HG03520 (cell line): ENCODE results near the gene GTF2H3.

Experiments
- ATAC-seq: cut with Tn5 transposase; IDR thresholded peaks from one replicate; pipeline ENCODE4 v1.9.1; 2021; ENCODE audit warnings: mild to moderate bottlenecking, moderate library complexity; ENCODE audit not compliant: unreplicated experiment

GTF2H3 gene

GRCh38 chr12:123643911-123644310, 10.3 kb downstream of the GTF2H3 start:
- no peak for ATAC-seq

DNA sequence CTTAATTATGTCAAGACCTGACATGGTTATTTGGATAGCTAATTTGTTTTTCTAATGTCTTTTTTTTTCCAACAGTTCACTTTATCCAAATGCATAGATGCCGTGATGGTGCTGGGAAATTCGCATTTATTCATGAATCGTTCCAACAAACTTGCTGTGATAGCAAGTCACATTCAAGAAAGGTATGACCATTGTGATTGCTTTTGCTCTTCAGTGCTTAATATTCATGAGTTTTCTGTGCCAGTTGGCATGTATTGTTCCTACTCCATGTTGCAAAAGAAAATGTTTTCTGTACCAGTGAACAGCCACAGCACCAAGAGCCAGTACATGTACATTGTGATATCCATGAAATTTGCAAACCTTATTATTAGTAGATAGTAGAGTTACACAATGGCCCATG, 11.8 kb downstream of the GTF2H3 start:
- no peak for ATAC-seq

DNA sequence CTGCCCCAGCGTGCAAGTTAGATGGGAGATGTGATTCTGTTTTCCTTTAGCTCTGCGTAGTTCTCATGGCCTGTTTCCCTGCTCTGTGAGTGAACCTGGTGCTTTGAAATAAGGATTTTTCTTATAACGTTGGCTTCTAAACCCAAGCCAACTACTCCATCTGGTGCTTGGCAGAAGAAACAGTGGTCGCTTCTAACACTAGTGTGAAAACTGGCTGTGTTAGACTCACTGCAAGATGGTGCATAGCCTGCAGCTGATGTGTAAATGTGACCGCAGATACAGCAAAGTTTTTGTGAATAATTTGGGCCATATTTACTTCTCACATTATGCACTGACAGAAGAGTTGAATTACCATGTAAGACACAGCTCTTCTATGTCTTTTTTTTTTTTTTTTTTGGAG, 12.2 kb downstream of the GTF2H3 start:
- no peak for ATAC-seq

DNA sequence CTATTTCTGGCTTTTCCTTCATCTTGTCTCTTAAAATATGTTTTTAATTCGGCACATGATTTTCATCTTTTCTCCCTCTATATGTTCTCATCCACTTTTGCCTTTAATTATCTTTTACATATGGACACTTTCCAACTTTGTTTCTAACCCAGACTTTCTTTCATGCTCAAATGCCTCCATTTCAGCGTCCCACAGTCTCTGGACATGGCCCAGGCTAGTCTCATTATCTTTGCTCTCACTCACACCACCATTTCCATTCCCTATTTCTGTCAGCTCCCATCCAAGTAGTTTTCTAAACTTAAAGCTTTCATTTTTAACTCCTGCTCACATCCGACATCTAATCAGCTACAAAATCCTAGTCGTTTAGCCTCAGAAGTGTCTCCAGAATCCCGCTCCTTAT, 14.8 kb downstream of the GTF2H3 start:
- no peak for ATAC-seq

DNA sequence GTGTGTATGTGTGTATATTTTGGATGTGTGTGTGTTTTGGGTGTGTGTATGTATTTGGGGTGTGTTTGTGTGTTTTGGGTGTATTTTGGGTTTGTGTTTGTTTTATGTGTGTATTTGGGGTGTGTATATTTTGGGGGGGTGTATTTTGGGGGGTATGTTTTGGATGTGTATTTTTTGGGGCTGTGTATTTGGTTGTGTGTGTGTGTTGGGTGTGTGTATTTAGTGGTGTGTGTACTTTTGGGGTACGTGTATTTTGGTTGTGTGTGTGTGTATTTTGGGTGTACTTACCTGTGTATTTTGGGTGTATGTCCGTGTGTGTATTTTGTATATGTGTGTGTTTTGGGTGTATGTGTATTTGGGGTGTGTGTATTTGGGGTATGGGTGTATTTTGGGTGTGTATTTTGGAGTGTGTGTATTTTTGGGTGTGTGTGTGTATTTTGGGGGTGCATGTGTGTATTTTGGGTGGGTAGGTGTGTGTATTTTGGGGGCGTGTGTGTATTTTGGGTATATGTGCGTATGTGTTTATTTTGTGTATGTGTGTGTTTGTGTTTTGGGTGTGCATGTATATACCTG, 20.6 kb downstream of the GTF2H3 start:
- no peak for ATAC-seq

GRCh38 chr12:123655420-123655819, 21.8 kb downstream of the GTF2H3 start:
- ATAC-seq: peak; percentile 91

DNA sequence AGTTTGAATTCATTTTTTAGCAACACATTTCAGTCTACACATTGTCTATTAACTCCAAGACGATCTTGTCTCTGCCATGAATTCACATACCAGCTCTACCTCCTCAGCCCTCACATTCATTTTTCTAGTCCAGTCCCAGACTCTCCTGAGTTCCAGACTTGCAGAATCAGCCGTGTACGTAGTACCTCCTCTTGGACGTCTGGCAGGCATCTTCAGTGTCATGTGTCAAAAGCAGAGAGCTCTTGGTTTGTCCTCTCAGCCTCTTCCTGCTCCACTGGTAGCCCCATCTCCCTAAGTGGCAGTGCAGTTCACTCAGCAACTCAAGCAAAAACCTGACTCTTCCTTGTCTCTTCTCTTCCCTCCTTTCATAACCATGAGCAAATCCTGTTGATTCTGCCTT, 22.8 kb downstream of the GTF2H3 start:
- ATAC-seq: no peak

DNA sequence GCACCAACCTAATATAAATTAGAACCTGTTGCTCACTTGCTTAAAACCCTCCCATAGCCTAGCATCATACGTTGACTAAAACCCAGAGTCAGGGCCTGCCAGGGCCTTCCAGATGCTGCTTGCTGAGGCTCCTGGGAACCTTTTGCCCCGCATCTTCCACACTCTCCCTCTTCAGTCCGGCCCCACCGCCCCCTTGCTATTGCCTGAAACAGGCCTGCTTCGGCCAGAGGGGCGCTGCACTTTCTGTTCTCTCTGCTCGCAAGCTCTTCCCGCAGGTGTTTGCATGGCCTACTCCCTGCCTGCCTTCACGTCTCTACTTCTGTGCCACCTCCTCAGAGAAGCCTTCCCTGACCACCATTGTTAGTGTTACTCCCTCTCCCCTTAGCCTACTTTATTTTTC, 23.6 kb downstream of the GTF2H3 start:
- ATAC-seq: no peak

GRCh38 chr12:123659996-123660727, 26.5 kb downstream of the GTF2H3 start:
- ATAC-seq: no peak

GRCh38 chr12:123667771-123668170, 34.1 kb downstream of the GTF2H3 start:
- no peak for ATAC-seq

- peak; percentile 98 for ATAC-seq
Observed at GRCh38 chr12:123670882-123671728, 37.5 kb downstream of the GTF2H3 start, which contains the start of gene TCTN2. TSS of gene TCTN2 (plus strand) at chr12:123671113. CDS start at chr12:123671241, 128 bp downstream.

- no peak for ATAC-seq
Observed at GRCh38 chr12:123671876-123672275, 38.2 kb downstream of the GTF2H3 start.

GRCh38 chr12:123675436-123675835, 41.8 kb downstream of the GTF2H3 start:
- ATAC-seq: no peak

DNA sequence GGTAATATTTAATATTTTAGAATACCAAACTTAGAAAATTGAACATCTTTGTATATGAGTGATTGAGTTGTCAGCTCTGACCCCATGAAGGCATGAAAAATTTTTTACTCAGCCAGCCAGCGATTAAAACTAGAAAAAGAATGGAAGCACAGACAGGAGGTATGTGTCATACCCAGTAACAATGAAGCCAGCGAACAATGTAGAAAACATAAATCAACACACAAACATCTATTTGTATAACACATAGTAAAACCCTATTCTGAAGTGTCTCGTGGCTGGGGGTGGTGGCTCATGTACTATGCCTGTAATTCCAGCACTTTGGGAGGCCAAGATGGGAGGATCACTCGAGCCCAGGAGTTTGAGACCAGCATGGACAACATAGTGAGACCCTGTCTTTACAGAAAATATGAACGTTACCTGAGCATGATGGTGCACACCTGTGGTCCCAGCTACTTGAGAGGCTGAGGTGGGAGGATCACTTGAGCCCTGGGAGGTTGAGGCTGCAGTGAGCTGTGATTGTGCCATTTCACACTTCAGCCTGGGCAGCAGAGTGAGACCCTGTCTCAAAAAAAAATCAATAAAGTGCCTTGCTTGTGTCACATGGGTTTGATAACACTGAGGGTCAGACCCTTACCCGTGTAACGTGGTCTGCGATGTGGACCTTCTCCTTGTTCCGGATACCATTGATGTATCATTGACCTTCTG, 43.1 kb downstream of the GTF2H3 start:
- ATAC-seq: no peak

DNA sequence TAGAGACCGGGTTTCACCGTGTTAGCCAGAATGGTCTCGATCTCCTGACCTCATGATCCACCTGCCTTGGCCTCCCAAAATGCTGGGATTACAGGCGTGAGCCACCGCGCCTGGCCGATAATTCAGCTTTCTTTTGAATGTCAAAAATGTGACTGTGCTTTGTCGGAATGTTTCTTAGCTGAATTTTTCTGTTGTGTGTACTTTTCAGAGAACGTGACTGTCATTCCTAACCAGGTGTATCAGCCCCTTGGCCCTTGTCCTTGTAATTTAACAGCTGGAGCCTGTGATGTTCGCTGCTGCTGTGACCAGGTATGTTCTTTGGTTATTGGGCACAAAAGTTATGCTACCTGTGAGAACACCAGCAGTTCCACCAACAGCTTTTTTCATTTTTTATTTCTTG, 45.4 kb downstream of the GTF2H3 start:
- no peak for ATAC-seq

- ATAC-seq: peak; percentile 64
Observed at GRCh38 chr12:123681605-123682004, 48.0 kb downstream of the GTF2H3 start.

GRCh38 chr12:123683964-123684363, 50.3 kb downstream of the GTF2H3 start:
- ATAC-seq: no peak

DNA sequence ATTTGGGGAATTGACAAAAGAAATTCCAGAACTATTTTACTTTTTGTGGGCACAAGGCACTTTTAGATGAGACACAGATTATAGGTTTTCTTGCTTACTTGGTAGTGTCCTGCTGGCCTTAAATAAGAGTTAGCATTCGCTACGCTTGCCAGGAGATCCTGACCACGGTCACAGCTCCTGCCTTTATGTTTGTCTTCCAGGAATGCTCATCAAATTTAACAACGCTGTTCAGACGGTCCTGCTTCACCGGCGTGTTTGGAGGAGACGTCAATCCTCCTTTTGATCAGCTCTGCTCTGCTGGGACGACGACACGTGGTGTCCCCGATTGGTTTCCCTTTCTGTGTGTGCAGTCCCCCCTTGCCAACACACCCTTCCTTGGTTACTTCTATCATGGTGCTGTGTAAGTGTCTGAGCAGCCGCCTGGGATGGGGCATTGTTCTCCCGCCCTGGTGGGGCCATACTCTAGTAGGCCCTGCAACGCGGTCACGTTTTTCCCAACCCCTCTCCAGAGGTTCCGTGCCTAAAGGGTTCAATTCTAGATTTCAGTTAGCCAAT, 53.1 kb downstream of the GTF2H3 start:
- no peak for ATAC-seq

GRCh38 chr12:123690191-123690840, 56.7 kb downstream of the GTF2H3 start:
- no peak for ATAC-seq

- ATAC-seq: no peak
Observed at GRCh38 chr12:123696207-123696606, 62.6 kb downstream of the GTF2H3 start.
